HG02938 (cell line): ENCODE measurements around the gene INVS.
"Not testable (repeated sequence)": the region's sequence is repeated elsewhere in the genome, so short reads cannot be mapped to it uniquely, and the experiment has no call there.

Experiments used
- ATAC-seq: cut with Tn5 transposase; IDR thresholded peaks from one replicate; pipeline ENCODE4 v1.9.1; 2021; ENCODE audit warnings: mild to moderate bottlenecking, moderate library complexity; ENCODE audit not compliant: unreplicated experiment

The INVS gene

DNA sequence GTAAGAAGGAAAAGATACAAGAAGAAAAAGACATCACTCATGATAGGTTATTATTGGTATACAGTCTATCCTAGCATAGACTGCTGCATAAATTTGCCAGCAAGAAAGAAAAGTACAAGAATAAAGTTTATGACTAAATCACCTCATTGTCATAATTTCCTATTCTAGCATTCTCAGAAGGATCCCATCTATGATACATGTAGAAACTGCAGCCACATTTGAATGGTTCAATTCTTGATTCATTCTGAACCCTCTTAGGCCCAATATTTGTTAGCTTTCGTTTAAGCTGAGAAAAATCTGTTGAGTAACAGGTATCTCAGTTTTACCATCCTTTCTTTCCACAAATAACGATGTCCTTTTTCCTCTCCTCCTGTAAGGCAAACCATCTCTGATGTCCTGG, 21.2 kb downstream of the INVS start:
- no peak for ATAC-seq

DNA sequence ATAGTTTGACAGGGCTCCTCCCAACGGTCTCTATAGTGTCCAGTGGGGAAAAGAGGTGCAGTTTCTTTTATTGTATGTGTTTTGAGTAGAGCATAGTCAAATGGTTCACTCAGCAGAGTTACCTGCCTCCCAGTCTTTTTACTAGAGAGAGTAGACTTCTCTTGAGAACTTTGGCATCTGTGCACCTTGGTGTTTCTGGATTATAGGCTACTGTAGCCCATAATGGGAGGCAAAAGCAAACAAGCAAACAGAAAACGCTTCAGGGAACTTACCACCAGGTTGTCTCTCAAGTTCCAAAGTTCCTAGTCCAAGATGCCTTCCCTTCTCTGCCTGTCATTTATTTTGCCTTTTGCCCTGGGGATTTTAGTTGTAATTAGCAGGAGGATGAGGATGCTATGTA, 26.2 kb downstream of the INVS start:
- no peak for ATAC-seq

DNA sequence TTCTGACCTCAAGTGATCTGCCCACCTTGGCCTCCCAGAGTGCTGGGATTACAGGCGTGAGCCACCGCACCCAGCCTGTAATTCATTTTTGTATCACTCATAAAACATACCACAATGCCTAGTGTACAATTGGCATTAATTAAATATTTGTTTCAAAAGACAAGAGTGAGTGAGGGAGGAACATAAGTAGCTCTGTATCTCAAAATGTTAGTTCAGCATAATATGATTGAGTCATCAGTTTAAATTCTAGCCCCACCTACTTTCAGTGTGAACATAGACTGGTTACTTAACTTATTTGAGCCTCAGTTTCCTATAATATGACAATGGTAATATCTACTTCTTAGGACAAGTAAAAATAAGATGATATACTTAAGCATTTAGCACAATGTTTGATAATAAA, 26.9 kb downstream of the INVS start:
- no peak for ATAC-seq

DNA sequence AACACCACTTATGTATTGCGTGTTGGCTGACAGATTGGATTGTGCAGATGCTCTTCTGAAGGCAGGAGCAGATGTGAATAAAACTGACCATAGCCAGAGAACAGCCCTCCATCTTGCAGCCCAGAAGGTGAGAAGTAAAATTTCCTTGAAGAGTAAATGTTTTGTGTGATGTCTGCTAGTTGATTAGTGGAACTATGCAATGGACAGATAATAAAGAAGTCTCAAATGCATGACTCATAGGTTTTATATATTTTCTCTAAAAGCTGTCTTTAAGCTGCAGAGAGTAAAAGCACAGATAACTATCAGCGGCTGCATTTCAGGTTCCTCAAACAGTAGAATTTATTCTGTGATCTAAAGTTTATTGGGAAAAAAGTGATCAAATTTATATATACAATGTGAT, 27.4 kb downstream of the INVS start:
- no peak for ATAC-seq

DNA sequence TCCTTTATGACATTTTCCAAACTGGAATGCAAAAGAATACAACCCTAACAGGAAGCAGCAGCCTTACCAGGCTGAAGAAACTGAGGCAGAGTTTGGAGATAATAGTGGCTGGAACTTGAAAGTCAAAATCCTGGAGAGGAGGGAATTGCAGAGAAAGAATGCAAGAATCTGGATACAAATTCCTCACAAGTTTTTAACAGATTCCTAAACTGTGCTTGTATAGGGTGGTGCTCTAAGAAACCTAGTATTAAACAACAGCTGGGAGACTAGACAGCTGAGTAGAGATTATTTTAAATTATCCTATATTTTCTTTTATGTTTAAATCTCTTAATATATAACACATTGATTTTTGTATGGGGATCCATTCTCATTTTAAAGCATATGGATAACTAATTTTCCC, 30.7 kb downstream of the INVS start:
- ATAC-seq, result no peak

DNA sequence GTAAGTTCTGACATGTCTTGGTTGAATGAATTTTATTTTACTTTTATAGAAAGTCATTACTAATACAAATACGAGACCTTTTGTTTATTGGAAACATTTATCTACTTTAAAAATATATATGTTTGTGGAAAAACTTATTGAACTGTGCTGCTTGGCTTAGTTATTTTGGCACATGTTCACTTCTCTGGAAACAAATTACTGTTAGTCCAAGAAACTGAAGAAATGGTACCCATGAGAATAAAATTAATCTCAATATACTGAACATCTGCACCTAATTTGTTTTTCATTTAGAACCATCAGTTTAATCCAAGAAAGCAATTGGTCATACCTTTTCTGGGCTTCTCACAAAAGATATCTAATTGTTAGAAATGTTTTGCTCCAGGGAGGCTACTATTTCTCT, 32.2 kb downstream of the INVS start:
- no peak for ATAC-seq

DNA sequence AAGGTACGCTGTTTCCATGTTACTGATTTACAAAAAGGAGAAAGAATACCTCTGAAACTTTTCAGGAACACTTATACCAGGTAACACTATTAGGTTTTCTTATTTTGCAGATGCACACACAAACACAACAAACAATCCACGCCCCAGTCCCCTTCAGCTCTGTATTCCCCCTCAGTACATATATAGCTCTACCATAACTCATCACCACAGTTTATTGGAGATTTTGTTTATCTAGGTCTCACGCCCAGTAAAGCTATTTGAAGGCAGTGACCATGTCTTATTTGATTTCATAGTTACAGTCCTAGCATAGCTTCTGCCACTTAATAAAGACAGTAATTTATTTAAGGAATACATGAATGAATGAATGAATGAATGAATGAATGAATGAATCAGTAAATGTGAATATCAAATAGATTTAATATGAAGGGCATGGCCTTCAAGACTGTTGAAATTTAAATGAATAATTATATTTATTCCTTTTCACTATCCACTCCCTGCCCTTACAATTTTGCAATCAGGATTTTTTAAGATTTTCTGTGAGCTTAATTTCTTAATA, 32.9 kb downstream of the INVS start:
- ATAC-seq, result no peak

DNA sequence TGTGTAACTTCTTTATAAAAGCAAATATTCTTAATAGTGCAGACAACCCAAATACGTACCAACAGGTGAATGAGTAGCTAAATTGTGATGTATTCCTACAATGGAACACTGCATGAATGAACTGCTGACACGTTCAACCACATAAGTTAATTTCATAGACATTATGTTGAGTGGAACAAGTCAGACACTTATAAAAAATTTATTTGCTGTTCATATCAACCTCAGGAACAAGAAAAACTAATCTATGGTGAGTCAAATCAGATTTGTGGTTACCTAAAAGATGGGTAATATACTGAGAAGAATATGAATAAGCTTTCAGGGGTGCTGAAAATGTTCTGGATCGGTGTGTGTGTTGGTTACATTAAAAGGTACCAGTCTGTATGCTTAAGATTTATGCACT, 35.7 kb downstream of the INVS start:
- no peak for ATAC-seq

DNA sequence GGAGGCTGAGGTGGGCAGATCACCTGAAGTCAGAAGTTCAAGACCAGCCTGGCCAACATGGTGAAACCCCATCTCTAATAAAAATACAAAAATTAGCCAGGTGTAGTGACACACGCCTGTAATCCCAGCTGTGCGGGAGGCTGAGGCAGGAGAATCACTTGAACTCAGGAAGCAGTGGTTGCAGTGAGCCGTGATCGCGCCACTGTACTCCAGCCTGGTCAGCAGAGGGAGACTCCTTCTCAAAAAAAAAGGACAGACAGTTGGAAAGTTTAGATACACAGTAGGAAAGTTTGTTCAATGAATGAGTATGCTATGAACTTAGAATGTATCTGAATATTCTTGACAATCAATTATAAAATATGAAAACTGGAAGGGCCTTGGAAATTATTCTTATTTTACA, 37.8 kb downstream of the INVS start:
- not testable (repeated sequence) for ATAC-seq

DNA sequence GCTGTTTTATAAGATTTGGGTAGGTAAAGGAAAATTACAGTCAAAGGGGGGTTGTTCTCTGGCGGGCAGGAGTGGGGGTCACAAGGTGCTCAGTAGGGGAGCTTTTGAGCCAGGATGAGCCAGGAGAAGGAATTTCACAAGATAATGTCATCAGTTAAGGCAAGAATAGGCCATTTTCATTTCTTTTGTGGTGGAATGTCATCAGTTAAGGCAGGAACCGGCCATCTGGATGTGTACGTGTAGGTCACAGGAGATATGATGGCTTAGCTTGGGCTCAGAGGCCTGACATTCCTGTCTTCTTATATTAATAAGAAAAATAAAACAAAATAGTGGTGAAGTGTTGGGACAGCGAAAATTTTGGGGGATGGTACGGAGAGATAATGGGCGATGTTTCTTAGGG, 41.3 kb downstream of the INVS start:
- not testable (repeated sequence) for ATAC-seq

DNA sequence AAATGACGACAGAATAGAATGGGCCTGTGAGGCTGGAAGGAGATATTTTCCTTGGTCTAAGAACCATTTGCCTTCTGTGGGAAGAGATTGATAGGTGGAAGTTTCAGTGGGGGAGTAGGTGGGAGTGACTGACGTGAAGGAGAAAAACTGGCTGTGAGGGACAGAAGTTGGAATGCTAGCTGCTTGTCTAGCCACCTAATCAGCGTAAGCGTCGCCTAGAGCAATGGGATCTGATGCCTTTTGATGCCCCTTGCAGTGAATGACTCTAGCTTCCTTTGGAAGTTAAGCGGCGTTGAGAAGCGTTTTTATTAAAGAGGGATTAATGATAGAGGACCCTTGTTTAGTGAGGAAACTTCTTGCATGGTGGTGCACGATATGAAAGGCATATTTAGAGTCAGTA, 42.8 kb downstream of the INVS start:
- ATAC-seq, result not testable (repeated sequence)

DNA sequence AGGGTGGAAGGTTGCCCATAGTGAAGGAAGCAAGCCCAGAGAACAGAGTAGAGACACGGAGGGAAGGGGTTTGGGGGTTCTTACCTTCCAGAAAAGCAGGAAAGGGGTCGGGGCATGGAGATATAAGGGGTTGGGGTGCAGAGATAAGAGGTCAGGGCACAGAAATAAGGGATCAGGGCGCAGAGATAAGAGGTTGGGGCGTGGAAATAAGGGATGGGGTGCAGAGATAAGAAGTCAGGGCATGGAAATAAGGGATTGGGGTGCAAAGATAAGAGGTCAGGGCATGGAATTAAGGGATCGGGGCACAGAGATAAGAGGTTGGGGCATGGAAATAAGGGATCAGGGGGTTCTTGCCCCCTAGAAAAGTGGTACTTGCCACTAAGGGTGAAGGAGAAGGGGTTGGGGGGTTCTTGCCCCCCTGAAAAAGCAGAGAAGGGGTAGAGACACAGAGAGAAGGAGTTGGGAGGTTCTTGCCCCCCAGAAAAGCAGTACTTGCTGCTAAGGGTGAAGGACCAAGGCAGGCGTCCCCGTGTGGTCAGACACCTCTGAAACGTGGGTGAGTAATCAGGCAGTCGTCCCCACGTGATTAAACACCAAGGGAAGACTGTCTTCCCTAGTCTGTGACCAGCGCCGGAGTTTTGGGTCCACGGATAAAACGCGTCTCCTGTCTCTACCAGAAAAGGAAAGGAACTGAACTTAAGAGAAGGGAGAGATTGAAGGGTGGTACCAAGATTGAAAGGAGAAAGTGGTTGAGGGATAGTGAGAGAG, 46.3 kb downstream of the INVS start:
- not testable (repeated sequence) for ATAC-seq

DNA sequence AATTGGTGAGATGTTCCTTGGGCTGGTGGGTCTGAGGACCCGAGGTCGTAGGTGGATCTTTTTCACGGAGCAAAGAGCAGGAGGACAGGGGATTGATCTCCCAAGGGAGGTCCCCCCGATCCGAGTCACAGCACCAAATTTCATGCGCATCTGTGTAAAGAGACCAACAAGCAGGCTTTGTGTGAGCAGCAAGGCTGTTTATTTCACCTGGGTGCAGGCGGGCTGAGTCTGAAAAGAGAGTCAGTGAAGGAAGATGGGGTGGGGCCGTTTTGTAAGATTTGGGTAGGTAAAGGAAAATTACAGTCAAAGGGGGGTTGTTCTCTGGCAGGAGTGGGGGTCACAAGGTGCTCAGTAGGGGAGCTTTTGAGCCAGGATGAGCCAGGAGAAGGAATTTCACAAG, 46.9 kb downstream of the INVS start:
- ATAC-seq, result not testable (repeated sequence)

DNA sequence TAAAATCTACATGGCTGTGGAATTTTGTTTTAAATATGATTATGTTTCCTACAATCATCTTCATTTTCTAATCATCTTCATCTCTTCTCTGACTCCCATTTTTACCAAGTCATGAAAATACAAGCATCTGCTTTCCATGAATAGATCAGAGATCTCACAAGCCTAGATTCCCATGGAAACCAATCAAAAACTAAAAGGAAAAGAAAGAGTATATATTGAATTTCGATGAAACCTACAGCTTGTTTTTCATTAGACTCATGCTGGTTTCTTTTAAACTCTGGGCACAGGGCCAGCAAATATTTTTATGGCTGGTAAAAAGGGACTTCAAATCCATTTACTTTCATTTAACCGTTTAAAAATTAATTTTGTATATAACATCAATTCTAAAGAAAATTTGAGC, 51.2 kb downstream of the INVS start:
- no peak for ATAC-seq

DNA sequence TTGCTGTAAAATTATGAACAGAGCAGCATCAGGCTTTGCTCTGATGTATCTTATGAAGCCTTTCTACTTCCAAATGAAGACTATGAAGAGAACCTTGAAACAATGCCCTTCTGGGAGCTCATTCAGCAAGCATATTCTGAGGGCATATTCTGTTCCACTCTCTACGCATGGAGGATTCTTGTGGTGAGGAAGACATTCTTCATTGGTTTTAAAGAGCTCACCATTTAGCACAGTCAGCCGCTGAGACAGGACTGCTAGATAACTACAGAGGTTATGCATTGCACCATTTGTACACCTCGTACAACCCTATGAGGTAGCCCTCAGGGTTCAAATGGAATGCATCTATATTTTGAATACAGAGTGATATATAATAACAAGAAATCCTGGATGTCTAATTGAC, 61.0 kb downstream of the INVS start:
- no peak for ATAC-seq

DNA sequence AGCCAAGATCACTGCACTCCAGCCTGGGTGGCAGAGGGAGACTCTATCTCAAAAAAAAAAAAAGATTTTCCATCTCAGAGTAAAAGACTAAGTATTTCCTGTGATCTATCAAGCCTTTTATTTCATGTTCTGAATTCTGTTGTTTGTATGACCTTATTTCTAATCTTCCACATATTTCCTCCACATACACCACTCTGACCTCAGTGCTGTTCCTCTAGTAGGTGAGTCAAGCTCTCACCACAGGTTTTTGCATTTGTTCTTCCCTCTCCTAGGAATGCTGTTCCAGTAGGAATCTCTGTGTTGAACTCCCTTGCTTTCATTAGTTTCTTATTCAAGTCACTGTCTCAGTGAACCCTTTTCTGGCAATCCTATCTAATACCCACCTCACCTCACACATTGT, 68.1 kb downstream of the INVS start:
- no peak for ATAC-seq

DNA sequence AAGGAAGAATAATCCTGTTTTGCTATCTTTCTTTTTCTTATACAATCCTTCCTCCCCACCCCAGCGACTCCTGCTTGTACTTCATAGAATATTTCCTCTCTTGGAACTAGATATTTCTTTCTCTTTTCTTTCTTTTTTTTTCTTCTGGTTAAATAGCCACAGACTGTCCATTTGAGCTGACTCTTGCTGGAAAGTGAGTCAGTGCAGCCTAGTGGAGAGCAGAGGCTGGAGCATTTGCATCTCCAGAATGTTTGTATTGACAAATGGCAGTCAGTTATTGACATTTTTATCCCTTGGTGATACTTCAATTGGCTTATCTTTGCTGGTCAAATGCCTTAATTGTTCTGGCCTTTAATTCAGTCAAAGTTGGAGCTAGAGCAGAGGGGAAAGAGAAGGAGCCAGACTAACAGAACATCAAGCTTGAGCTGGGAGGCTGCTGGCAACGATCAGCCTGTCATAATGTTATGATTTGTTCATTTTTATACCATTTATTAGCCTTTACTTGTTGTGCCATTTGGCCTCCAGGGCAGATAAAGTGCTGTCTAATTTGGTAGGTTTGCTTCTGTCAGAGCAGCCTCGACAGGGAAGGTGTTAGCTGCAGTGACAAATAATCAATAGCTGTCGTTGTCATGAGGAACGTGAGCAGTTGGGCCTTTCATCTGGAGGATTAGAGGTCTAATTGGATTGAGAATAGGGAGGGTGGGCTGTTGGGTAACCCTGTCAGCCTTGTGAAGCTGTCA, 69.0 kb downstream of the INVS start:
- no peak for ATAC-seq

DNA sequence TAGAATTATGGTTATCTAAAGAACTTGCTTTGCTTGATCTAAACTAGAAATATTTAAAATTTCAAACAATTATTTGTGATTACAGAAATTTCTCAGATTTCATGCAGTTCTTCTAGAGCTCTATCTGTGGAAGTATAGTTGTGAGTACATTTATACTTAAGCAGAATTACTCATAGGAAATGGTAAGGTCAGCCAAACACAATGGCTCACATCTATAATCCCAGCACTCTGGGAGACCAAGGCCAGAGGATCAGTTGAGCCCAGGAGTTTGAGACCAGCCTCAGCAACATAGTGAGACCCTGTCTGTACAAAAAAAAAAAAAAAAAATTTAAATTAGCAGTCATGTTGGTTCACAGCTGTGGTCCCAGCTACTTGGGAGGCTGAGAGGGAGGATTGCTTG, 71.0 kb downstream of the INVS start:
- no peak for ATAC-seq

DNA sequence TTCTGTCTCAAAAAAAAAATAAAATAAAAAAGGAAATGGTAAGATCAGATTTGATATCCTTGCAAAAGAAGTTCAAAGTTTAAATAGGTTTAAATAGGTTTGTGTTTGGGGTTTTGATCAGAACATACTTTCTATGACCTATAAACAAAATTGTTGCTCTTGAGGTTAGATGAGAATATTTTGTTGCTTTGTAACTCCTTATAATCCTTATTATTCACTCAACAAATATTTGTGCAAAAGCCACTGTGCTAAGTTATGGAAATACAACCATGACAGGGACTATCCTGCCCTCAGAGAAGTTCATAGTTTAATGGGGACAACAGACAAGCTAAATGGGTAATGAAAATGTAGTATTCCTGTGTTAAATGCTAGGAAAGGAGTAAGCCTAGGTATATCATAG, 71.5 kb downstream of the INVS start:
- no peak for ATAC-seq

DNA sequence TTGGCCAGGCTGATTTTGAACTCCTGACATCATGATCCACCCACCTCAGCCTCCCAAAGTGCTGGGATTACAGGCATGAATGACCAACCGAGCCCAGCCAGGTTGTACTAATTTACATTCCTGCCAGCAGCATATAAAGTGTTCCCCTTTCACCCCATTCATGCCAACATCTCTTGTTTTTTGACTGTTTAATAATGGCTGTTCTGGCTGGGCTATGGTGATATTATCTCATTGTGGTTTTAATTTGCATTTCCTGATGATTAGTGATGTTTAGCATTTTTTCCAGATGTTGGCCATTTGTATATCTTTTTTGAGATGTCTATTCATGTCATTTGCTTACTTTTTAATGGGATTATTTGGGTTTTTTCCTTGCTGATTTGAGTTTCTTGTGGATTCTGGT, 87.3 kb downstream of the INVS start:
- ATAC-seq, result no peak

DNA sequence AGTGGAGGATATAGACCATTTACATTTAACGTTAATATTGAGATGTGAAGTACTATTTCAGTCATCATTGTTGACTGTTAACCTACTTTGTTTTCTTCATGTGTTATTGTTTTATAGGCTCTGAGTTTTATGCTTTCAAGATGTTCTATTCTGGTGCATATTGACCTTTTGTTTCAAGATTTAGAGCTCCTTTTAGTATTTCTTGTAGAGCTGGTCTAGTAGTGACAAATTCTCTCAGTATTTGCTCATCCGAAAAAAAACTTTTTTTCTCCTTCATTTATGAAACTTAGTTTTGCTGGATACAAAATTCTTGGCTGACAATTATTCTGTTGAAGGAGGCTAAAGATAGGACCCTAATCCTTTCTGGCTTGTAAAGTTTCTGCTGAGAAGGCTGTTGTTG, 91.3 kb downstream of the INVS start:
- no peak for ATAC-seq

DNA sequence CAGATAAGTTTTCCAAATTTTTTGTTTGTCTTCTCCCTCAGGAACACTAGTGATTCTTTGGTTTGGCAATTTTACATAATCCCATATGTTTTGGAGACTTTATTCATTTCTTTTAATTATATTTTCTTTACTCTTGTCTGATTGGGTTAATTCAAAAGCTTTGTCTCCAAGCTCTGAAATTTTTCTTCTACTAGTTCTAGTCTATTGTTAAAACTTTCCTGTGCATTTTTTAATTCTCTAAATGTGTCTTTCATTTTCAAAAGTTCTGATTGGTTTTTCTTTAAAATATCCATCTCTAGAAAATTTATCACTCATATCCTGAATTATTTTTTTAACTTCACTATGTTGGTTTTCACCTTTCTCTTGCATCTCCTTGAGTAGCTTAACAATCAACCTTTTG, 92.2 kb downstream of the INVS start:
- no peak for ATAC-seq
